Measurements from ENCODE around the gene APOA1.

APOA1 gene

DNA sequence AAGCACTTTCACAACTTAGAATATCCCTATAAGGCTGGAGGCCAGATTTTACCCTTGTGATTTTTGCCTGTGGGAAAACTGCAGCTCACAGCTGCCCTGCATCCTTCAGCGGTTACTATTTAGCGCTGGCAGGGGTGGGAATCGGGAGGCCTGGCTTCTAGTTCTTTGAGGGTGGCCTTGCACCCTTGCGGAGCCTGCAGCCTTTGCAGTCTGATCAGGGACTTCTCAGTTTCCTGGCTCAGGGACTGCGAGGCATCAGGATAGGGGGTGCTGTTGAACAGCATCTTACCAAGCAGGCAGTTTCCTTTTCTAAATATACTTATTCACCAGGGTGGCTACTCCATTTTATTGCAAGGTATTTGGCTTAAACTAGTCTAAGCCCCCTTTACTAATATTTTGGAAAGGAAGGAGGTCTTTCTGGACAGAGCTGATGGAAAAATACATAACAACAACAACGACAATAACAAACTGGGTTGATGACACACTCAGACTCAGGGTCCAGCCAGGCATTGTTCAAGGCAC is 2.9 kb upstream of the APOA1 start:
- no peak overlapping the region for H3K27ac ChIP-seq (ENCODE audit: extremely low read depth, low read depth, low read length)
- CTCF ChIA-PET, result interaction anchor here (0.6 kb wide), 3 partner anchors 40 to 270 kb away, joined by 3 to 4 read pairs (median 3); no protein-coding TSS in a partner anchor
- peak; percentile 57; the same call in 1 of the 2 replicates for TF ChIP-seq ZNF335 (tag by site-specific recombination; conservative IDR thresholded peaks at IDR 0.05)
- TF ChIP-seq, protein P1, sequence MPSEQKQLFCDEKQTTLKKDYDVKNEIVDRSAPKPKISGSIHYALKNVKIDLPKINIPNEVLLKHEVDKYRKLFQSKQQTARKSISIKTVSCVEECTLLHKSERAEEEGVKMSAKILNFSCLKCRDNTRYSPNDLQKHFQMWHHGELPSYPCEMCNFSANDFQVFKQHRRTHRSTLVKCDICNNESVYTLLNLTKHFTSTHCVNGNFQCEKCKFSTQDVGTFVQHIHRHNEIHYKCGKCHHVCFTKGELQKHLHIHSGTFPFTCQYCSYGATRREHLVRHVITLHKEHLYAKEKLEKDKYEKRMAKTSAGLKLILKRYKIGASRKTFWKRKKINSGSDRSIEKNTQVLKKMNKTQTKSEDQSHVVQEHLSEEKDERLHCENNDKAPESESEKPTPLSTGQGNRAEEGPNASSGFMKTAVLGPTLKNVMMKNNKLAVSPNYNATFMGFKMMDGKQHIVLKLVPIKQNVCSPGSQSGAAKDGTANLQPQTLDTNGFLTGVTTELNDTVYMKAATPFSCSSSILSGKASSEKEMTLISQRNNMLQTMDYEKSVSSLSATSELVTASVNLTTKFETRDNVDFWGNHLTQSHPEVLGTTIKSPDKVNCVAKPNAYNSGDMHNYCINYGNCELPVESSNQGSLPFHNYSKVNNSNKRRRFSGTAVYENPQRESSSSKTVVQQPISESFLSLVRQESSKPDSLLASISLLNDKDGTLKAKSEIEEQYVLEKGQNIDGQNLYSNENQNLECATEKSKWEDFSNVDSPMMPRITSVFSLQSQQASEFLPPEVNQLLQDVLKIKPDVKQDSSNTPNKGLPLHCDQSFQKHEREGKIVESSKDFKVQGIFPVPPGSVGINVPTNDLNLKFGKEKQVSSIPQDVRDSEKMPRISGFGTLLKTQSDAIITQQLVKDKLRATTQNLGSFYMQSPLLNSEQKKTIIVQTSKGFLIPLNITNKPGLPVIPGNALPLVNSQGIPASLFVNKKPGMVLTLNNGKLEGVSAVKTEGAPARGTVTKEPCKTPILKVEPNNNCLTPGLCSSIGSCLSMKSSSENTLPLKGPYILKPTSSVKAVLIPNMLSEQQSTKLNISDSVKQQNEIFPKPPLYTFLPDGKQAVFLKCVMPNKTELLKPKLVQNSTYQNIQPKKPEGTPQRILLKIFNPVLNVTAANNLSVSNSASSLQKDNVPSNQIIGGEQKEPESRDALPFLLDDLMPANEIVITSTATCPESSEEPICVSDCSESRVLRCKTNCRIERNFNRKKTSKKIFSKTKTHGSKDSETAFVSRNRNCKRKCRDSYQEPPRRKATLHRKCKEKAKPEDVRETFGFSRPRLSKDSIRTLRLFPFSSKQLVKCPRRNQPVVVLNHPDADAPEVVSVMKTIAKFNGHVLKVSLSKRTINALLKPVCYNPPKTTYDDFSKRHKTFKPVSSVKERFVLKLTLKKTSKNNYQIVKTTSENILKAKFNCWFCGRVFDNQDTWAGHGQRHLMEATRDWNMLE (tag by site-specific recombination; conservative IDR thresholded peaks at IDR 0.05; ENCODE audit: low read depth), result no peak

DNA sequence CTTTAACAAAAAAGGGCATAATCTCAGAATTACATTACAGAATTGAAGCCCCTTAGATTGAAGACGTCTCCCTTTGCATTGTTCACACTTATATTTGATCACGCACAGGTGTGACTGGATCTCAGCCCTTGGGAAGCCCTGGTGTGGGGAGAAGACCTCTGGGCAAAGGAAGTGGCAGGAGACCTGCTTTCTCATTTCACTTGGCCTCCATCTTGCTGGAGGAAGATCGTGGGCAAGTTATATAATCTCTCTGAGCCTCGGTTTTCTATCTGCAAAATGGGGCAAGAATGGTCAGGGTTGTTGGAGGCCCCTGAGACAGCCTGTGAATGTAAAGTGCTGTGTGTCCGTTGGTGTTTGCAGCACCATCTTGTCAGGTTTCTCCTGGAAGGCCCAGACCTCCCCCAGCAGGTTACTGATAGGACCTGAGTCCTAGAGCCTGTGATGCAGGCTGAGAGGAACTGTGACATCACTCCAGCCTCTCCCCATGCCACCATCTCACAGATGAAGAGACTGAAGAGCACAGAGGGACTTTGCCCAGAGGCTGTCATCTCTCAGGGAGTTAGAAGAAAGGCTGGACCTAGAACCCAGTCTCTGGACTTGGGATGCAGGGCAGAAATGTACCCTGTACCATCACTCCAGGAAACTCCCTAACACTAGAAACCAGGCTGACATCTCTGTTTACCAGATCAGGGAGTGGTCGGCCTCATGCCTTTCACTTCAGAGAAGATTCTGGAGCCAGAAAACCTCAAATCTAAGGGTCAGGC is 1.1 kb upstream of the APOA1 start:
- ChIA-PET CTCF (interaction anchor here (0.6 to 4.9 kb wide), 2 partner anchors 46 to 107 kb away, joined by 3 to 118 read pairs; partner anchors contain the start of gene APOA5), POLR2A (no interaction called here)
- TF ChIP-seq ZNF23 (tag by site-specific recombination; IDR thresholded peaks at IDR 0.05; ENCODE audit: borderline replicate concordance) (no peak), FEZF1 (tag by site-specific recombination; IDR thresholded peaks at IDR 0.05) (no peak), IKZF3 (tag by site-specific recombination; IDR thresholded peaks at IDR 0.05) (no peak), ZNF175 (tag by site-specific recombination; IDR thresholded peaks at IDR 0.05) (no peak), ZBTB8A (tag by site-specific recombination; IDR thresholded peaks at IDR 0.05) (no peak), ZNF423 (tag by site-specific recombination; IDR thresholded peaks at IDR 0.05) (no peak), SALL2 (tag by site-specific recombination; IDR thresholded peaks at IDR 0.05; ENCODE audit: borderline replicate concordance) (no peak), ZNF558 (tag by site-specific recombination; IDR thresholded peaks at IDR 0.05) (no peak), KLF9 (tag by site-specific recombination; IDR thresholded peaks at IDR 0.05; ENCODE audit: low read depth) (no peak), ZFHX2 (tag by site-specific recombination; conservative IDR thresholded peaks at IDR 0.05) (no peak), ZNF341 (tag by site-specific recombination; IDR thresholded peaks at IDR 0.05; ENCODE audit: low read depth) (no peak), KLF10 (tag by site-specific recombination; IDR thresholded peaks at IDR 0.05) (no peak)
- TF ChIP-seq, protein P2, sequence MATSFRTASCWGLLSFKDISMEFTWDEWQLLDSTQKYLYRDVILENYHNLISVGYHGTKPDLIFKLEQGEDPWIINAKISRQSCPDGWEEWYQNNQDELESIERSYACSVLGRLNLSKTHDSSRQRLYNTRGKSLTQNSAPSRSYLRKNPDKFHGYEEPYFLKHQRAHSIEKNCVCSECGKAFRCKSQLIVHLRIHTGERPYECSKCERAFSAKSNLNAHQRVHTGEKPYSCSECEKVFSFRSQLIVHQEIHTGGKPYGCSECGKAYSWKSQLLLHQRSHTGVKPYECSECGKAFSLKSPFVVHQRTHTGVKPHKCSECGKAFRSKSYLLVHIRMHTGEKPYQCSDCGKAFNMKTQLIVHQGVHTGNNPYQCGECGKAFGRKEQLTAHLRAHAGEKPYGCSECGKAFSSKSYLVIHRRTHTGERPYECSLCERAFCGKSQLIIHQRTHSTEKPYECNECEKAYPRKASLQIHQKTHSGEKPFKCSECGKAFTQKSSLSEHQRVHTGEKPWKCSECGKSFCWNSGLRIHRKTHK (tag by site-specific recombination; IDR thresholded peaks at IDR 0.05), result no peak
- Histone ChIP-seq H3K4me1 (ENCODE audit: control insufficient read depth, insufficient read depth, low read length) (no peaks in the 10 kb centered on the region), H3K27ac (ENCODE audit: extremely low read depth, low read depth, low read length) (no peak overlapping the region), H3K36me3 (ENCODE audit: control insufficient read depth in 2 of 2, insufficient read depth in 1 of 2, low read length in 2 of 2) (peaks cover 0 to 7% of the 10 kb centered on the region in 2 experiments; a peak in 1 of 3 replicates), H3K9me3 (ENCODE audit: control insufficient read depth, insufficient read depth, low read depth, low read length) (no peaks in the 10 kb centered on the region), H3K4me3 (ENCODE audit: low read depth, low read length) (no peak overlapping the region)

More for the DNA sequence above, 2.9 kb upstream of the APOA1 start:
- no peak overlapping the region for H3K4me3 ChIP-seq (ENCODE audit: low read depth, low read length)
- H3K9me3 ChIP-seq (ENCODE audit: control insufficient read depth, insufficient read depth, low read depth, low read length), result no peaks in the 10 kb centered on the region
- H3K36me3 ChIP-seq (ENCODE audit: control insufficient read depth in 2 of 2, insufficient read depth in 1 of 2, low read length in 2 of 2), result peaks cover 0 to 21% of the 10 kb centered on the region in 2 experiments; a peak in 1 of 3 replicates
- POLR2A ChIA-PET, result no interaction called here
- no peaks in the 10 kb centered on the region for H3K4me1 ChIP-seq (ENCODE audit: control insufficient read depth, insufficient read depth, low read length)
